GM13976 (cell line): ENCODE measurements around the gene IL17C.

Source experiments
- DNase-seq: peaks from one replicate; pipeline ENCODE4 v3.0.0; 2012; ENCODE audit warnings: low spot score
- in situ Hi-C: fragments of 300-500 bp; cut with MboI; formaldehyde crosslinking; loops from one replicate; pipeline ENCODE4 v1.12.0; 2022; ENCODE audit warnings: low sequenced_read_pairs, mixed read lengths, inconsistent platforms; ENCODE audit not compliant: unreplicated experiment
- TF ChIP-seq, protein P1 (sequence below): IDR thresholded peaks from 2 replicates; pipeline ENCODE4 v1.5.1; 2012; ENCODE audit warnings: borderline replicate concordance, mild to moderate bottlenecking; ENCODE audit not compliant: insufficient read depth; ENCODE audit errors: extremely low read depth, missing control alignments, control extremely low read depth

The IL17C gene

GRCh38 chr16:88614818-88615580 lies 23.4 kb upstream of the IL17C start:
- TF ChIP-seq, protein P1, sequence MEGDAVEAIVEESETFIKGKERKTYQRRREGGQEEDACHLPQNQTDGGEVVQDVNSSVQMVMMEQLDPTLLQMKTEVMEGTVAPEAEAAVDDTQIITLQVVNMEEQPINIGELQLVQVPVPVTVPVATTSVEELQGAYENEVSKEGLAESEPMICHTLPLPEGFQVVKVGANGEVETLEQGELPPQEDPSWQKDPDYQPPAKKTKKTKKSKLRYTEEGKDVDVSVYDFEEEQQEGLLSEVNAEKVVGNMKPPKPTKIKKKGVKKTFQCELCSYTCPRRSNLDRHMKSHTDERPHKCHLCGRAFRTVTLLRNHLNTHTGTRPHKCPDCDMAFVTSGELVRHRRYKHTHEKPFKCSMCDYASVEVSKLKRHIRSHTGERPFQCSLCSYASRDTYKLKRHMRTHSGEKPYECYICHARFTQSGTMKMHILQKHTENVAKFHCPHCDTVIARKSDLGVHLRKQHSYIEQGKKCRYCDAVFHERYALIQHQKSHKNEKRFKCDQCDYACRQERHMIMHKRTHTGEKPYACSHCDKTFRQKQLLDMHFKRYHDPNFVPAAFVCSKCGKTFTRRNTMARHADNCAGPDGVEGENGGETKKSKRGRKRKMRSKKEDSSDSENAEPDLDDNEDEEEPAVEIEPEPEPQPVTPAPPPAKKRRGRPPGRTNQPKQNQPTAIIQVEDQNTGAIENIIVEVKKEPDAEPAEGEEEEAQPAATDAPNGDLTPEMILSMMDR, result no peak
- no peak for DNase-seq
- in situ Hi-C loops, result no loop called here

GRCh38 chr16:88616320-88616719 lies 22.1 kb upstream of the IL17C start:
- TF ChIP-seq, protein P1, result no peak
- no peak for DNase-seq
- in situ Hi-C loops, result no loop called here

GRCh38 chr16:88616736-88617135 lies 21.6 kb upstream of the IL17C start:
- TF ChIP-seq, protein P1, result no peak
- in situ Hi-C loops, result no loop called here
- DNase-seq, result no peak

DNA sequence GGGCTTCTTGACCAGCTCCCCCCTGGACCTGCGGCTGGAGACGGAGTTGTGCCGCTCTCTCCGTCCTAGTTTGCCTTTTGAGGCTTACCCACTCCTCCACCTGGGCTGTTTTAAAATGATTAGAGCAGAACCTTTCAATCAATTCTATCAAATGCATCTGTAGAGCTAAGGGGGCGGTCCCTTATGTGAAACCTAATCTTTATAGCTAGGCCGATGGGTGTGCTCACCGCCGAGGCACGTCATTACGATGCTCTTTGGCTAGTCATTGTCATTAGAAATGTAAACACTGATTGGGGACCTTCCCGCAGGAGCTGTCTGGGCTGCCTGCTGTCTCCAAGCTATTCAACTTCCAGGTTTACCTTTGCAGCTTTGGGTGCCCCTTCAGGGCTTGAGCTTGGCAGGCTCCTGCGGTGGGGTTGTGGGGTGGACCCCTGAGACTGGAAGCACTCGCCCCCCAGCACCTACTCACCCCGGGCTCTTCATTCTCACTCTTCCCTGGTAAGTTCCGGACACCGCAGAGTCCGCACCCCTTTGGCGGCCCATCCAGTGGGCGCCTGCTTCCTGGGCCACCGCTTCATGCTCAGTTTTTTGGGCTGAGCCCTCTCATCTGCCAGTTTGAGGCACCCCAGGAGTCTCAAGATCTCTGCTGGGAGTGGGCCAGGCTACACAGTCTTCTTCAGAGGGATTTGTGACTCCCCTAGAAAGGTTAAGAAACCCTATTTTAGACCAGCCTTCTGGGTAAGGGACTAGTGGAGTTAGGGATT lies 20.9 kb upstream of the IL17C start:
- no peak for DNase-seq
- TF ChIP-seq, protein P1, result no peak
- in situ Hi-C loops, result no loop called here

GRCh38 chr16:88618182-88618955 lies 20.0 kb upstream of the IL17C start:
- no peak for DNase-seq
- in situ Hi-C loops, result no loop called here
- TF ChIP-seq, protein P1, result no peak

DNA sequence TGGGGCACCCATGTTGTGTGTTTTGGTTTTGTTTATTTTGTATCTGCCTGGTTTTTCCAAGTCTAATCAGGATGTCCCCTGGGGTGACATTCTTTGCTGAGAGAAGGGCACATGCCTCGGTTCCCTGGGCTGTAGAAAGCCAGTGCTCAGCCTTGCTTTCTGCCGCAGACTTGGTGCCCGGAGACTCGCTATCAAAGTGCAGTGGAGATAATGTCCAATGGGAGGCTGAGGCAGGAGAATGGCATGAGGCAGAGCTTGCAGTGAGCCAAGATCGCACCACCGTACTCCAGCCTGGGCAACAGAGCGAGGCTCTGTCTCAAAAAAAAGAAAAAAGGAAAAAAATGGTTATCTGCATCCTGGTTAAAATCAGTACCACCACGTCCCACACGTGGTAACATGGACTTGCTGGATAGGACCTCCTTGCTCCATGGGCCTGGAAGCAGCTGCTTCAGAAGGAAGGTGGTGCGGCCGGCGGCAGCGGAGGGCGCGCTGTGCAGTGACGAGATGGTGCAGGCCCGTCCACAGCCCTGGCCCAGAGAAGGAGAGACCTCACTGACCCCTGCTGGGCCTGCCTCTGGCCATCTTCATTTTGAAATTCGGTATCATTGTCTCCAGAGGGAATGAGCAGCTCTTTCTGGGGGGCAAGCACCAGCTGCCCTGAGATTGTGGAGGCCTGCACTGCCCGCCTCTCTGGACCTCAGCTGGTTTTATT lies 19.3 kb upstream of the IL17C start:
- TF ChIP-seq, protein P1, result no peak
- DNase-seq, result no peak
- in situ Hi-C loops, result no loop called here
